ENCODE measurements around the gene AZIN2.
"Not testable (repeated sequence)": the region's sequence is repeated elsewhere in the genome, so short reads cannot be mapped to it uniquely, and the experiment has no call there.

The AZIN2 gene

GRCh38 chr1:33094971-33095604 is 14.1 kb downstream of the AZIN2 start:
- no peak for DNase-seq (ENCODE audit: low read depth)

GRCh38 chr1:33096363-33097005 is 15.5 kb downstream of the AZIN2 start:
- DNase-seq (ENCODE audit: low read depth) = no peak

DNA sequence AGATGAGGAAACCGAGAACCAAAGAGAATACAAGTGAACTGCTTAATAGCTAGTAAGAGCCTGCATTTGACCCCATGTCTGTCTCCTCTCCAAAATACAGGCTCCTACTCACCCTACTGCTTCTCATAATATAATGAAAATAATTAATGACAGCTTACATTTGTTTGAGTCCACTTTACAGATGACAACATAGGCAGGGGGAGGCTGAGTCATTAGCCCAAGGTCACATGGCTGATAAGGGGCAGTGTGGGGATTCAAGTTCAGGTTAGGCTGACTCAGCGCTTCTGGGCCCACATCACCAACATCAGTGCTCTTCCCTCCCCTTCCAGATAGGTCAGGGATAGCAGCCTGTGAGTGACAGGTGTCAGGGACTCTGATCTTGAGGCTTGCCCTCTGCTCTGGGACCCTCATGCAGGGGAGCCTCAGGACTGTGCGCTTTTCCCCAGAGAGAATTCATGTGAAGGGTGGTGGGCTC is 16.2 kb downstream of the AZIN2 start:
- no peak for DNase-seq (ENCODE audit: low read depth)

DNA sequence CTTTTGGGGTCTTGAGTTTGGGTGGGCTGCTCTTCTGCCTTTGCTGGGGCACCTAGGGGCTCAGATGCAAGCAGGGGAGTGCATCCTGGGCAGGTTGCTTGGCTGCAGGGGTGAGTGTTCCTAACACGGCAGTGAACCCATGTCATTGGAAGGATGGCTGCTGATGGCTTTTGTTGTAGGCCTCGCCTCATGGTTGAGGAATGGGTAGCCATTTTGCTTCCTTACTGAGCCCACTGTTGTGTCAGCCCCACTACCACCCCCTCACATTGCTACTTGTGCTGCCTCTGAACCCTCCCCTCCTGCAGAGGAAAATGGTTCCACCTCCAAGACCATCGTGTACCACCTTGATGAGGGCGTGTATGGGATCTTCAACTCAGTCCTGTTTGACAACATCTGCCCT is 16.8 kb downstream of the AZIN2 start:
- no peak for DNase-seq (ENCODE audit: low read depth)

GRCh38 chr1:33098371-33098770 is 17.4 kb downstream of the AZIN2 start:
- DNase-seq (ENCODE audit: low read depth) = no peak

- peak; percentile 50 for DNase-seq (ENCODE audit: low read depth)
Observed at GRCh38 chr1:33099290-33100118, 18.6 kb downstream of the AZIN2 start.

GRCh38 chr1:33100119-33100415 is 19.1 kb downstream of the AZIN2 start:
- DNase-seq (ENCODE audit: low read depth) = not testable (repeated sequence)

- no peak for DNase-seq (ENCODE audit: low read depth)
Observed at GRCh38 chr1:33110477-33110876, 29.5 kb downstream of the AZIN2 start.

DNA sequence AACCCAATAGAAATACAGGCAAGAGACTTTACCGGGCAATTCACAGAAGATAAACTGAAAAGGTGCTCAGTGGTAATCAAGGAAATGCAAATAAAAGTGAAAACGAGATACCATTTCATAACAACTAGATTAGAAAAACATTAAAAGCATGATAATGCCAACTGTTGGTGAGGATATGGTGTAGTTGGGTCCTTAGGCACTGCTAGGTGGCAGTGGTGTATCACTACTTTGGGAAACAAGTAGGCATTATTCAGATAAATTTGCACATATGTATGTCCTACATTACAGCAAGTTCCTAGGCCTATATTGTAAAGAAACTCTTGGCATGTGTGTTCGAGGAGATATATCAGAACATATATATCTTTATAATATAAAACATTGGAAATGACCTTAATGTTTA is 31.0 kb downstream of the AZIN2 start:
- DNase-seq (ENCODE audit: low read depth) = no peak

DNA sequence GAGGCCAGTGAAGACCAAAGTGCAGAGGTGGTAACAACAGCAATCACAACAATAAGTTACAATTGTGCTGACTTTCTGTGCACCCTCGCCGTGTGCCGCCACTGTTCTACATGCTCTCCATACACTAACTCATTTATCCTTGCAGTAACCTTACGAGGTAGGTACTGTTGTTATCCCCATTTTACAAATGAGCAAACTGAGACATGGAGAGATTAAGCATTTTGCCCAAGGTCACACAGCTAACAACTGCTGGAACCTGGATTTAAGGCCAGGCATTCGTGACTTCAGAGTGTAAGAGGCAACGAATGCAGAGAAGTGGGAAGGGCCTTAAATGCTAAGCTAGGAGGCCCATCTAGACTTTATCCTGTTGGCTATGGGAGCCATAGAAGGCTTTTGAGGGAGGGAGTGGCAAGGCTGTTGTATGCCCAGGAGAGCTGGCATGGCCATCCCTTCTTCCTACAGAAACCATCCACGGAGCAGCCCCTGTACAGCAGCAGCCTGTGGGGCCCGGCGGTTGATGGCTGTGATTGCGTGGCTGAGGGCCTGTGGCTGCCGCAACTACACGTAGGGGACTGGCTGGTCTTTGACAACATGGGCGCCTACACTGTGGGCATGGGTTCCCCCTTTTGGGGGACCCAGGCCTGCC is 36.6 kb downstream of the AZIN2 start:
- DNase-seq (ENCODE audit: low read depth) = no peak

DNA sequence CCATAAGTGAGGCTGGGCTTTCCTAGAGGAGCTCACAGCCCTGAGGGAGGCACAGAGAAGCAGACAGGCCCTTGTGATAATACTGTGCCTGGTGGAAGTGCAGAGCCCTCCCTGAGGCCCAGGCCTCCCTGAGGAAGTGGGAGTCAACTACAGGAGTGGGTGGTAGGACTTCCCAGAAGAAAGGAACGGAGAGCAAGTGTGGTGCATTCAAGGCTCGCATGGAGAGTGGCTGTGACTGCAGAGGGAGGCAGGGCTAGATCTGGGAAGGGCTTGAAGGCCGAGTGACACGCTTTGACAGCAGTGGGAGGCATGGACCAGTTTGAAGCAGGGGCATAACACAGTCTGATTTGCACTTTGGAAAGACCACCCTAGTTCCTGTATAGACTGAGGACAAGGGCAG is 37.3 kb downstream of the AZIN2 start:
- no peak for DNase-seq (ENCODE audit: low read depth)

DNA sequence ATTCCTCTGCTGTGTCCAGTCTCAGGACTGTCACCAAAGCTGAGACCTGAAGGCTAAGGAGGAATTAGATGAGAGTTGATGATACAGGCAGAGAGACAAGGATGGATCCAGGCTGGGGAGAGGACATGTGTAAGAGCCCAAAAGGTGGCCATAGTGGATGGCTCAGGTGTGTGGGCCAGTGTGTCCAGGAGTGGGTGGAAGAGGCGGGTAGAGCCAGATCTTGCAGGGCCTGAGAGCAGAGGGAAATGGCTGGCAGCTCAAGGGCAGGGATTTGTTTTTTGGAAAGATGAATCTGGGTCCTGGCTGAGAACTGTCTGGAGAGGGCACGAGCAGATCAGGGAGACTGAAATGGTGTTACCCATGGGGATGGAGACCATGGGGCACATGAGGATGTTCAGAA is 38.1 kb downstream of the AZIN2 start:
- DNase-seq (ENCODE audit: low read depth) = no peak

GRCh38 chr1:33119532-33120217 is 38.7 kb downstream of the AZIN2 start:
- no peak for DNase-seq (ENCODE audit: low read depth)

DNA sequence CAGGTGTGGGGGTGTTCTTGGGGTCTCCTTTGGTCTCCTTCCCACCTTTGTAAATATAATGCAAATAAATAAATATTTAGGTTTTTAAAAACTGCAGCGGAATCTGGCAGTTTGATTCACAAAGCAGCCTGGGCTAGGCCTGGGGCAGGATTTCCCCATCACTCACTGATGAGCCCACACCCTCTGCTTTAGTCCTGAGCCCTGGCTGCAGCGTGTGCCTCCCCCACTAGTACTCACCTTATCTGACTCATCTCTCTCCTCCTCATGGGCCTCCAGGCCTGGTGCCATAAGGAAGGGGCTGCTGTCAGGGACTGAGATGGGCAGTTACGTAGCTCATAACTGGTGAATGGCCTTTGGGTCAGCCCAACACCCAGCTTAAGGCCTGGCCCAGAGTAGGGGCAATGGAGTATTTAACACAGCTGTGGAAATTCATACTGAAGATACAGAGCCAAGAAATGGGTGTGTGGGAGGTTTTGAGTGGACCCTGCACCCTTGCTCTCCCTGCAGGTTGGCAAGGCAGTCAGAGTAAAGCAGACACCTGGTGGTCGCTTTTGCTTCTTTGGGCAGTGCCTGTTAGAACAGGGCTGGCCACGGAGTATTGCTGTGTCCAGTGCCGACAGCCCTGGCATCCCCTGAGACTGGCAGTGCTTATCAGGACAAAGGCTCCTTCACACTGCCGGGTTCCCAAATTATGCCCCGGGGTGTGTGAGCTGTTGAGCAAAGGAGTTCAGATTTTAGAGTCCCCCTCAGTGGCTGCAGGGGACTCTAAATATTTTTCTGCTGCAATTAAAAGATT is 39.7 kb downstream of the AZIN2 start:
- DNase-seq (ENCODE audit: low read depth) = no peak

- DNase-seq (ENCODE audit: low read depth) = no peak
Observed at GRCh38 chr1:33121728-33122127, 40.8 kb downstream of the AZIN2 start.

DNA sequence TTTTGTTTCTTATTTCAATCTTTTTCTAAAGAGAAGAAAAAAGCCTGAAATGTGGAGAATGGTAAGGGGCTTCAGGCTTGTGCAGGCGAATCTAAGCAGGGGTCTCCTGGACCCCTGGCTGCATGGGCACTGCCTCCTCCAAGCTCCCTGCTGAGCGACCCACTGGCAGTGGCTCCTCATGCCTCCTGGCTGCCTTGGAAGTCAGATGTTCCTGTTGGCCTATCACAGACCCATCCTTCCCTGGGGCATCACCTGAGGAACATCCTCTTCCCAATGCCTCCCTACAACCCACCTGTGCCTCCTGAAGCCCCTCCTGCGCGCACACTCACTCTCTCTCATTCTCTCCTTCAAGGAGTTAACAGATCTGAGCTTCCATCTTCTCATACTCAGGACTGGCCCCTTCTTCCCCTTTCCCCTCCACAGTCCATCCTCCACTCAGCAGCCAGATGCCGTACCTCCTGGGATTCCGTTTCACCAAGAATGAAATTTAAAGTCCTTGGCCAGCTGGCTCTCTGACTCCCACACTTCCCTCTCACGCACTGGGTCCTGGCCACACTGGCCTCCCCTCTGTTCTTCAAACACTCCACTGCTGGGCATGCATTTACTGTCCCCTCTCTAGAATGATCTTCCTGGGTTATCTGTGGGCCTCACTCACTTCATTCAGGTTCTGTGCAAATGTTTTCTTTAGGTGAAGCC is 41.7 kb downstream of the AZIN2 start:
- no peak for DNase-seq (ENCODE audit: low read depth)

- DNase-seq (ENCODE audit: low read depth) = no peak
Observed at GRCh38 chr1:33123266-33123665, 42.3 kb downstream of the AZIN2 start.

- not testable (repeated sequence) for DNase-seq (ENCODE audit: low read depth)
Observed at GRCh38 chr1:33124647-33125046, 43.7 kb downstream of the AZIN2 start.

- DNase-seq (ENCODE audit: low read depth) = no peak
Observed at GRCh38 chr1:33126411-33127000, 45.6 kb downstream of the AZIN2 start.
